GM18951 (cell line): ENCODE results near the gene TFCP2.

Experiments
- POLR2A ChIP-seq: IDR thresholded peaks from 4 replicates; pipeline ENCODE4 v1.6.1; 2011; ENCODE audit warnings: mild to moderate bottlenecking; ENCODE audit not compliant: insufficient read length, insufficient read depth; ENCODE audit errors: extremely low read depth
- in situ Hi-C: fragments of 300-500 bp; cut with MboI; formaldehyde crosslinking; loops from one replicate; pipeline ENCODE4 v1.12.0; 2022; ENCODE audit warnings: low sequenced_read_pairs, mixed read lengths, inconsistent platforms; ENCODE audit not compliant: unreplicated experiment

The TFCP2 gene

DNA sequence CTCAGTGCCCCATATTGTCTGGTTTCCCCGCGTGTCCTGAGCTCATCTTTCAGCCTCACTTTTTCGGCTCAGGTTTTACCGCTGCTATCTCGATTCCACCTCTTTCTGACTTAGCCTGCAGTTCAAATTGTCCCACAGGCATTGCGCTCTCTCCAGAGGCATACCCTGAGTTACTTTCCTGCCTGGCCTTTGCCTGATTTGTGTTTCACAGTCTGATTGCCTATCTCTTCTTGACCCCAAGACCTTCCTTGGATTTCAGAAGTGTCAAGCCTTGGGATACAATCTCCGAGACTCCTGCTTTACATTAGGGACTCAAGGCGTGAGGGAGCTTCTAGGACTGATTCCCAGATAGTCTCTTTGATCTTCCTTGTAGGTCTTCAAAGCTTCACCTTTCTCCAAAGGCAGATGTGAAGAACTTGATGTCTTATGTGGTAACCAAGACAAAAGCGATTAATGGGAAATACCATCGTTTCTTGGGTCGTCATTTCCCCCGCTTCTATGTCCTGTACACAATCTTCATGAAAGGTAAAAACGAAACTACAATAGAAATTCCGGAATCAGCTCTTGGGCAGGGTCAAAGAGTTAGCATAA, 124.2 kb downstream of the TFCP2 start:
- no peak for TF ChIP-seq POLR2A
- in situ Hi-C loops = no loop called here

DNA sequence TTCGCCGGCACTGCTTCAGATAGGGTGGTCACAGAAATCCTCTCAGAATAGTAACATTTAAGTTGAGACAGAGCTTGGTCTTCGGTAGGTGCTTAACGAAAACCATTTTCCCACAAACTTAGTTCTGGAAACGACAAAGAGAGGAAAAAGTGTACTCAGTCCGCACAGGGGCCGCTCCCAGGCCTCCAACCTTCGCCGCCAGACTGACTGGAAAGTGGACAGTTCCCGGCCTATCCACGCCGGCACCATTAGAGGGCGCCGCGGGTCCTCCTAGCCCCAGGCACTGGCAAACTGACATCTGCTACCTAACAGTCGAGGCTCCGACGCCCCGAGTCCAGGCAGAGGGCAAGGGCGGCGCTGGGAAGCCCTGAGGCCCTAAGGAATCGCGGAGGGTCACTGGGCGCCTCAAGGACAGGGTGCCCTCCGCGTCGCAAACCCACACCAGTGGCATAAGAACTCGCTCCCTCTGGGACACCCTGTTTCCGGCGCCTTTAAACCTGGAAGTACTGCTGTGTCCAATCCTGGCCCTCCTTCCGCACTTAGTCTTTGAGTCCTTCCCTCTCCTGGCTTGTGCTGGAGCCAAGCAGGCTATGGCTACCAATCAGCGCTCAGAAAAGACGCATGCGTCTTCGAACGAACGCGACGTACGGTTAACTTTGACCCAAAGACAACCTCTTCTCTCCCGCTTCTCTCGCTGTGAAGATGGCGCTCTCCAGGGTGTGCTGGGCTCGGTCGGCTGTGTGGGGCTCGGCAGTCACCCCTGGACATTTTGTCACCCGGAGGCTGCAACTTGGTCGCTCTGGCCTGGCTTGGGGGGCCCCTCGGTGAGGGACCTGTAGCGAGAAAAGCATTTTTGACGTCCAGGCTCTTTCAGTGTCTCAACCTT, 125.0 kb downstream of the TFCP2 start, which contains the start of gene LETMD1:
Gene LETMD1 (plus strand): TSS at position 673 of the 886 bp plus-strand sequence. CDS start 30 bp downstream, at position 703.
- TF ChIP-seq POLR2A = peak; percentile 91
- in situ Hi-C loops = no loop called here
